ENCODE data around the gene CA9. TPM values are rescaled to one million over a fixed set of nuclear protein-coding genes. Genes with fewer than 3 reads are reported as not detected.

CA9 gene
- total RNA-seq, 4 donors from 2014 or later = not detected

DNA sequence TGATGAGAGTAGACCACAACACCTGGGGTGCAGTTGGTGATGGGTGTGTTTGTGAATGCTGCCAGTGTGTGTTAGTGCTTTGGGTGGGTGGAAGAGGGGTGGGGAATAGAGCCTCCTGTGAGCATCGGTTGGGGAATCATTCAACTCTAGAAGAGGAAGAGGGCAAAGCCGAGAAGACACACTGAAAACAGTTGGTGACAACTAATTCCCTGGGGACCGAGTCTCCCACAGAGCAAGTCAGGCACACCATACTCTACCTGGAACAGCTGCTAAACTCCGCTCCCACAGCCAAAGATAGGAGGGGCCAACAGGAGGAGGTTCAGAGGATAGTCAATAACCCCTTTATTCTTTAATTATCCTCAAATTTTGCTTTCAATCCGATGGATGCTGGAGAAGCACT lies 7.2 kb upstream of the CA9 start:
- H3K9me3 ChIP-seq = no peaks in the 10 kb centered on the region
- intact Hi-C loops (cut with DNase I; ENCODE audit: low total_unique reads) = no loop called here
- WGBS, 2 donors (ENCODE audit: low coverage in 1 of 2) = 78% methylated on average over 5 of the region's 5 CpGs; no CpG with 5 or more reads in 1 of the 2 donors
- TF ChIP-seq POLR2AphosphoS5 (IDR thresholded peaks at IDR 0.05) = no peak
- TF ChIP-seq POLR2A (IDR thresholded peaks at IDR 0.05) = no peak
- TF ChIP-seq, protein P1, sequence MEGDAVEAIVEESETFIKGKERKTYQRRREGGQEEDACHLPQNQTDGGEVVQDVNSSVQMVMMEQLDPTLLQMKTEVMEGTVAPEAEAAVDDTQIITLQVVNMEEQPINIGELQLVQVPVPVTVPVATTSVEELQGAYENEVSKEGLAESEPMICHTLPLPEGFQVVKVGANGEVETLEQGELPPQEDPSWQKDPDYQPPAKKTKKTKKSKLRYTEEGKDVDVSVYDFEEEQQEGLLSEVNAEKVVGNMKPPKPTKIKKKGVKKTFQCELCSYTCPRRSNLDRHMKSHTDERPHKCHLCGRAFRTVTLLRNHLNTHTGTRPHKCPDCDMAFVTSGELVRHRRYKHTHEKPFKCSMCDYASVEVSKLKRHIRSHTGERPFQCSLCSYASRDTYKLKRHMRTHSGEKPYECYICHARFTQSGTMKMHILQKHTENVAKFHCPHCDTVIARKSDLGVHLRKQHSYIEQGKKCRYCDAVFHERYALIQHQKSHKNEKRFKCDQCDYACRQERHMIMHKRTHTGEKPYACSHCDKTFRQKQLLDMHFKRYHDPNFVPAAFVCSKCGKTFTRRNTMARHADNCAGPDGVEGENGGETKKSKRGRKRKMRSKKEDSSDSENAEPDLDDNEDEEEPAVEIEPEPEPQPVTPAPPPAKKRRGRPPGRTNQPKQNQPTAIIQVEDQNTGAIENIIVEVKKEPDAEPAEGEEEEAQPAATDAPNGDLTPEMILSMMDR (IDR thresholded peaks at IDR 0.05) = no peak
- no peak for TF ChIP-seq EP300 (IDR thresholded peaks at IDR 0.05; ENCODE audit: low read depth)
- H3K27me3 ChIP-seq = no peaks in the 10 kb centered on the region
- in situ Hi-C loops (cut with MboI; ENCODE audit: low pct_ligation_motif_present in 1 of 4, low pct_unique_long_range_greater_than_20kb in 1 of 4, low sequenced_read_pairs in 3 of 4) = no loop called here
- H3K27ac ChIP-seq = no peak overlapping the region
- no peaks in the 10 kb centered on the region for H3K36me3 ChIP-seq
- H3K4me3 ChIP-seq = no peak overlapping the region
- no peak for DNase-seq
- H3K4me1 ChIP-seq = peaks cover 7 to 46% (median 40%) of the 10 kb centered on the region in 4 donors

DNA sequence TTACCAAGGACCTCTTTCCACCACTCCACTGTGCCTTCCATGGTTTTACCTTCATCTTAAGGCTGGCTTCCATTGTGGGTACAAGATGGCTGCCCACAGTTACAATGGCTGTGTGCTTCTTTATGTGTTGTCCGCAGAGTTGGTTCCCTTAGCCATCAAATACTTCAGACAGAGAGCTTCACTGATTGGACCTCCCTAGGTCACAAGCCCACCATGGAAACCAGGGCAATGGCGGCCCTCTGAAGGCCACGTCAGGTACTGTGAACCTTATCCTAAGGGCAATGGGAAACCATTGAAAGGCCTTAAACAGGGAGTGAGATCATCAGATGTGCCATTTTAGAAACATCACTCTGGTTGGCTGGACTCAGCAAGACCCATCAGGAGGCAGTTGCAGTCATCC lies 5.8 kb upstream of the CA9 start:
- Histone ChIP-seq H3K36me3 (no peaks in the 10 kb centered on the region), H3K27me3 (no peaks in the 10 kb centered on the region), H3K4me1 (peaks cover 6 to 36% (median 31%) of the 10 kb centered on the region in 4 donors), H3K27ac (no peak overlapping the region), H3K4me3 (no peak overlapping the region), H3K9me3 (no peaks in the 10 kb centered on the region)
- in situ Hi-C loops (cut with MboI; ENCODE audit: low pct_ligation_motif_present in 1 of 4, low pct_unique_long_range_greater_than_20kb in 1 of 4, low sequenced_read_pairs in 3 of 4) (no loop called here), intact Hi-C loops (cut with DNase I; ENCODE audit: low total_unique reads) (no loop called here)
- no peak for DNase-seq
- TF ChIP-seq EP300 (IDR thresholded peaks at IDR 0.05; ENCODE audit: low read depth) = no peak
- TF ChIP-seq, protein P1 (IDR thresholded peaks at IDR 0.05) = no peak
- no peak for TF ChIP-seq POLR2A (IDR thresholded peaks at IDR 0.05)
- no peak for TF ChIP-seq POLR2AphosphoS5 (IDR thresholded peaks at IDR 0.05)
- 93% methylated on average over 3 of the region's 3 CpGs; no CpG with 5 or more reads in 1 of the 2 donors for WGBS, 2 donors (ENCODE audit: low coverage in 1 of 2)

DNA sequence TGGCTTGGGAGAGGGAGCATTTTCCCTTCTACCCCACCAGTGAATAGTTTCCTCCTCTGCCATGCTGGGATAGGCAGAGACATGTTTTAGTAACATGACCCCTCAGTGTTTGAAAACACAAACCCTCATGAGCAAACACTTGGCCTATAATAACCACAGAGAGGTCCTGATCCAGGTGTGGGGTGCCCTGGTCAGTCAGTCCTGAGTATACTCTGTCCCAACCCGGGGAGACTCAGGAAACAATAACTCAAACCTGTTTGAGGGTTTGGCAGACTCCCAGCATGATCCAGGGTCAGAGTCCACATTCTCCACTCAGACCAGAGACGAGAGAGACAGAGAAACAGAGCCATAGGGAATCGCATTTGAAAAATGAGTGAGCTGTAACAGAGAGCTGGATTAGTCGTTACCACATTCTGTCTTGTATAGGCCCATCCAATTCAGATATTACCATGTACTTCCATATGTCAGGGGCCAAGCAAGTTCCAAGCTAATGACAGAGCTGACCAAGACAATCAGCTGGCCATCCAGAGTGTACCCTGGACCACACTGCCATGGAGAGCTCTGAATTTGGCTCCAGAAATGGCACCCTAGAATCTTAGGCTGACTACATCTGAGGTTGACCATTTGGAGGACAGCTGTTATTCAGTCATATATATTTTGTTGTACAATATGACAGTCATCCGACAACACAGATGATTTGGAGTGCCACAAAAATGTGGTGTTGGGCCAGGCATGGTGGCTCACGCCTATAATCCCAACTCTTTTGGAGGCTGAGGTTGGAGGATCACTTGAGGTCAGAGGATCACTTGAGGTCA lies 4.2 kb upstream of the CA9 start:
- Histone ChIP-seq H3K9me3 (no peaks in the 10 kb centered on the region), H3K27me3 (no peaks in the 10 kb centered on the region), H3K4me3 (no peak overlapping the region), H3K36me3 (no peaks in the 10 kb centered on the region), H3K4me1 (peaks cover 4 to 34% (median 27%) of the 10 kb centered on the region in 4 donors), H3K27ac (peak overlapping the region; percentile 69 to 82 (median 76))
- intact Hi-C loops (cut with DNase I; ENCODE audit: low total_unique reads) (no loop called here), in situ Hi-C loops (cut with MboI; ENCODE audit: low pct_ligation_motif_present in 1 of 4, low pct_unique_long_range_greater_than_20kb in 1 of 4, low sequenced_read_pairs in 3 of 4) (no loop called here)
- DNase-seq = peak; percentile 89
- TF ChIP-seq POLR2A (IDR thresholded peaks at IDR 0.05) (no peak), POLR2AphosphoS5 (IDR thresholded peaks at IDR 0.05) (peak in 1 of 3 donors; percentile 59)
- WGBS, 2 donors (ENCODE audit: low coverage in 1 of 2) = 52 to 100% methylated on average over 1 to 6 of the region's 6 CpGs

DNA sequence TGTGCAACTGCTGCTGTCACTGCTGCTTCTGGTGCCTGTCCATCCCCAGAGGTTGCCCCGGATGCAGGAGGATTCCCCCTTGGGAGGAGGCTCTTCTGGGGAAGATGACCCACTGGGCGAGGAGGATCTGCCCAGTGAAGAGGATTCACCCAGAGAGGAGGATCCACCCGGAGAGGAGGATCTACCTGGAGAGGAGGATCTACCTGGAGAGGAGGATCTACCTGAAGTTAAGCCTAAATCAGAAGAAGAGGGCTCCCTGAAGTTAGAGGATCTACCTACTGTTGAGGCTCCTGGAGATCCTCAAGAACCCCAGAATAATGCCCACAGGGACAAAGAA lies 265 bp downstream of the CA9 start:
- intact Hi-C loops (cut with DNase I; ENCODE audit: low total_unique reads) = no loop called here
- Histone ChIP-seq H3K4me1 (peaks cover 6 to 29% (median 26%) of the 10 kb centered on the region in 4 donors), H3K27ac (peak overlapping the region in 2 of 4 donors; percentile 19 to 35), H3K27me3 (no peaks in the 10 kb centered on the region), H3K36me3 (no peaks in the 10 kb centered on the region), H3K4me3 (no peak overlapping the region), H3K9me3 (no peaks in the 10 kb centered on the region)
- WGBS, 2 donors (ENCODE audit: low coverage in 1 of 2) = 73% methylated on average over 3 of the region's 3 CpGs; no CpG with 5 or more reads in 1 of the 2 donors
- TF ChIP-seq POLR2AphosphoS5 (IDR thresholded peaks at IDR 0.05) (no peak), EP300 (IDR thresholded peaks at IDR 0.05; ENCODE audit: low read depth) (no peak), POLR2A (IDR thresholded peaks at IDR 0.05) (no peak)
- TF ChIP-seq, protein P1 (IDR thresholded peaks at IDR 0.05) = no peak
- in situ Hi-C loops (cut with MboI; ENCODE audit: low pct_ligation_motif_present in 1 of 4, low pct_unique_long_range_greater_than_20kb in 1 of 4, low sequenced_read_pairs in 3 of 4) = no loop called here
- DNase-seq = no peak

Data from transverse colon (tissue), 4 donors.